Measurements from ENCODE around the gene PFAS. TPM values are rescaled to one million over a fixed set of nuclear protein-coding genes. Genes with fewer than 3 reads are reported as not detected.
A peak's percentile ranks its signal among the peaks of the same experiment; 100 is the strongest.

PFAS gene
- total and polyA plus RNA-seq, 4 experiments from 2014 or later, result 8.9 to 29.1 (median 18.9) TPM

GRCh38 chr17:8294814-8295316 is 45.8 kb downstream of the PFAS start:
- Mint-ChIP-seq H3K9me3 (no peaks in the 10 kb centered on the region), H3K4me1 (peaks cover 18 to 50% (median 29%) of the 10 kb centered on the region in 4 donors), H3K27ac (peak overlapping the region; percentile 92 to 98 (median 96)), H3K27me3 (no peaks in the 10 kb centered on the region), H3K4me3 (peak overlapping the region; percentile 91 to 97 (median 94)), H3K36me3 (peaks cover 0 to 3% of the 10 kb centered on the region in 2 donors)
- intact Hi-C loops (cut with micrococcal nuclease), result loop anchor here (1.0 to 5.0 kb wide), 2 partner anchors 46 to 223 kb away; partner anchors contain the start of gene PFAS
- no peaks in the 10 kb centered on the region for H3K36me3 ChIP-seq (ENCODE audit: insufficient read depth, low read length)
- H3K27ac ChIP-seq (ENCODE audit: low read depth, low read length), result peak overlapping the region; percentile 73
- no peak for DNase-seq
- H3K9me3 ChIP-seq (ENCODE audit: control insufficient read depth in 1 of 2, low read length in 2 of 2), result no peaks in the 10 kb centered on the region
- H3K4me1 ChIP-seq (ENCODE audit: insufficient read depth, low read length), result peaks cover 26% of the 10 kb centered on the region
- CTCF ChIA-PET (ENCODE audit: partially characterized antibody), result interaction anchor here (0.6 to 8.9 kb wide), 22 partner anchors 9 to 379 kb away, joined by 3 to 116 read pairs (median 5); partner anchors contain the start of genes ALOXE3, AURKB, BORCS6 and CTC1
- no peaks in the 10 kb centered on the region for H3K27me3 ChIP-seq (ENCODE audit: insufficient read depth, low read length)
- peak overlapping the region; percentile 78 to 92 for H3K4me3 ChIP-seq (ENCODE audit: low read length in 2 of 2)
- POLR2A ChIA-PET (ENCODE audit: partially characterized antibody), result interaction anchor here (0.7 to 3.3 kb wide), 34 partner anchors 9 to 667 kb away, joined by 3 to 107 read pairs (median 4); partner anchors contain the start of genes AURKB, BORCS6, CTC1 and PER1

GRCh38 chr17:8300226-8300625 is 51.1 kb downstream of the PFAS start:
- Mint-ChIP-seq H3K4me1 (peaks cover 7 to 21% (median 14%) of the 10 kb centered on the region in 4 donors), H3K36me3 (no peaks in the 10 kb centered on the region), H3K27ac (peak overlapping the region; percentile 47 to 90 (median 78)), H3K4me3 (peak overlapping the region in 1 of 8 donors; percentile 2), H3K27me3 (peaks cover 0 to 1% of the 10 kb centered on the region in 2 donors), H3K9me3 (no peaks in the 10 kb centered on the region)
- no peak overlapping the region for H3K27ac ChIP-seq (ENCODE audit: low read depth, low read length)
- H3K4me3 ChIP-seq (ENCODE audit: low read length in 2 of 2), result no peak overlapping the region
- H3K9me3 ChIP-seq (ENCODE audit: control insufficient read depth in 1 of 2, low read length in 2 of 2), result no peaks in the 10 kb centered on the region
- intact Hi-C loops (cut with micrococcal nuclease), result loop anchor here (1.0 to 2.0 kb wide), 8 partner anchors 53 to 239 kb away; no protein-coding TSS in a partner anchor
- peaks cover 7% of the 10 kb centered on the region for H3K4me1 ChIP-seq (ENCODE audit: insufficient read depth, low read length)
- H3K36me3 ChIP-seq (ENCODE audit: insufficient read depth, low read length), result no peaks in the 10 kb centered on the region
- ChIA-PET POLR2A (ENCODE audit: partially characterized antibody) (interaction anchor here (0.5 to 5.0 kb wide), 7 partner anchors 12 to 181 kb away, joined by 3 to 34 read pairs (median 4); partner anchors contain the start of genes AURKB, CTC1, PFAS and RANGRF), CTCF (ENCODE audit: partially characterized antibody) (interaction anchor here (0.7 to 8.9 kb wide), 26 partner anchors 13 to 240 kb away, joined by 3 to 116 read pairs (median 6); partner anchors contain the start of genes ALOXE3, BORCS6, CTC1 and HES7)
- no peaks in the 10 kb centered on the region for H3K27me3 ChIP-seq (ENCODE audit: insufficient read depth, low read length)
- no peak for DNase-seq

- H3K4me3 Mint-ChIP-seq, result peak overlapping the region in 2 of 8 donors; percentile 2
These were observed 51.6 kb downstream of the PFAS start for GRCh38 chr17:8300627-8301242.

GRCh38 chr17:8310601-8311123 is 61.6 kb downstream of the PFAS start:
- CTCF ChIA-PET (ENCODE audit: partially characterized antibody), result no interaction called here
- no peak overlapping the region for H3K27ac Mint-ChIP-seq
- intact Hi-C loops (cut with micrococcal nuclease), result no loop called here
- no peaks in the 10 kb centered on the region for H3K4me1 ChIP-seq (ENCODE audit: insufficient read depth, low read length)
- no peaks in the 10 kb centered on the region for H3K36me3 ChIP-seq (ENCODE audit: insufficient read depth, low read length)
- peaks cover 0 to 4% (median 0%) of the 10 kb centered on the region in 4 donors for H3K4me1 Mint-ChIP-seq
- H3K27me3 ChIP-seq (ENCODE audit: insufficient read depth, low read length), result no peaks in the 10 kb centered on the region
- no peak overlapping the region for H3K4me3 Mint-ChIP-seq
- H3K9me3 Mint-ChIP-seq, result no peaks in the 10 kb centered on the region
- POLR2A ChIA-PET (ENCODE audit: partially characterized antibody), result no interaction called here
- DNase-seq, result no peak
- no peak overlapping the region for H3K4me3 ChIP-seq (ENCODE audit: low read length in 2 of 2)
- H3K27ac ChIP-seq (ENCODE audit: low read depth, low read length), result no peak overlapping the region
- no peaks in the 10 kb centered on the region for H3K9me3 ChIP-seq (ENCODE audit: control insufficient read depth in 1 of 2, low read length in 2 of 2)
- no peaks in the 10 kb centered on the region for H3K36me3 Mint-ChIP-seq
- peaks cover 7 to 13% of the 10 kb centered on the region in 2 donors for H3K27me3 Mint-ChIP-seq

More at GRCh38 chr17:8300627-8301242, 51.6 kb downstream of the PFAS start:
- CTCF ChIA-PET (ENCODE audit: partially characterized antibody), result interaction anchor here (0.6 to 8.9 kb wide), 41 partner anchors 9 to 240 kb away, joined by 3 to 116 read pairs (median 4); partner anchors contain the start of genes ALOXE3, BORCS6, CTC1 and HES7
- H3K27ac Mint-ChIP-seq, result peak overlapping the region in 6 of 7 donors; percentile 47 to 90 (median 83)
- Histone ChIP-seq H3K4me1 (ENCODE audit: insufficient read depth, low read length) (peaks cover 7% of the 10 kb centered on the region), H3K27me3 (ENCODE audit: insufficient read depth, low read length) (no peaks in the 10 kb centered on the region), H3K36me3 (ENCODE audit: insufficient read depth, low read length) (no peaks in the 10 kb centered on the region), H3K27ac (ENCODE audit: low read depth, low read length) (no peak overlapping the region), H3K9me3 (ENCODE audit: control insufficient read depth in 1 of 2, low read length in 2 of 2) (no peaks in the 10 kb centered on the region), H3K4me3 (ENCODE audit: low read length in 2 of 2) (no peak overlapping the region)
- H3K4me1 Mint-ChIP-seq, result peaks cover 7 to 16% (median 11%) of the 10 kb centered on the region in 4 donors
- no peaks in the 10 kb centered on the region for H3K36me3 Mint-ChIP-seq
- H3K27me3 Mint-ChIP-seq, result peaks cover 0 to 1% of the 10 kb centered on the region in 2 donors
- POLR2A ChIA-PET (ENCODE audit: partially characterized antibody), result interaction anchor here (0.5 to 5.0 kb wide), 11 partner anchors 12 to 182 kb away, joined by 3 to 34 read pairs (median 4); partner anchors contain the start of genes AURKB, CTC1, PFAS and RANGRF
- no peaks in the 10 kb centered on the region for H3K9me3 Mint-ChIP-seq
- intact Hi-C loops (cut with micrococcal nuclease), result loop anchor here (1.0 to 2.0 kb wide), 8 partner anchors 53 to 240 kb away; no protein-coding TSS in a partner anchor
- DNase-seq, result peak; percentile 62 to 76 (median 72)

- intact Hi-C loops (cut with micrococcal nuclease), result no loop called here
- Histone ChIP-seq H3K4me3 (ENCODE audit: low read length in 2 of 2) (no peak overlapping the region), H3K9me3 (ENCODE audit: control insufficient read depth in 1 of 2, low read length in 2 of 2) (no peaks in the 10 kb centered on the region), H3K27me3 (ENCODE audit: insufficient read depth, low read length) (no peaks in the 10 kb centered on the region), H3K4me1 (ENCODE audit: insufficient read depth, low read length) (no peaks in the 10 kb centered on the region), H3K36me3 (ENCODE audit: insufficient read depth, low read length) (no peaks in the 10 kb centered on the region), H3K27ac (ENCODE audit: low read depth, low read length) (no peak overlapping the region)
- POLR2A ChIA-PET (ENCODE audit: partially characterized antibody), result no interaction called here
- Mint-ChIP-seq H3K4me1 (peaks cover 0 to 4% (median 0%) of the 10 kb centered on the region in 4 donors), H3K4me3 (no peak overlapping the region), H3K36me3 (no peaks in the 10 kb centered on the region), H3K27me3 (peaks cover 7 to 17% of the 10 kb centered on the region in 2 donors), H3K9me3 (no peaks in the 10 kb centered on the region), H3K27ac (no peak overlapping the region)
- DNase-seq, result no peak
- CTCF ChIA-PET (ENCODE audit: partially characterized antibody), result no interaction called here
These were observed 62.2 kb downstream of the PFAS start for GRCh38 chr17:8311131-8311790.

- no peaks in the 10 kb centered on the region for H3K9me3 Mint-ChIP-seq
- no peaks in the 10 kb centered on the region for H3K9me3 ChIP-seq (ENCODE audit: control insufficient read depth in 1 of 2, low read length in 2 of 2)
- H3K4me3 Mint-ChIP-seq, result no peak overlapping the region
- POLR2A ChIA-PET (ENCODE audit: partially characterized antibody), result no interaction called here
- peaks cover 7 to 17% of the 10 kb centered on the region in 2 donors for H3K27me3 Mint-ChIP-seq
- H3K36me3 ChIP-seq (ENCODE audit: insufficient read depth, low read length), result no peaks in the 10 kb centered on the region
- no peak overlapping the region for H3K27ac Mint-ChIP-seq
- no peak overlapping the region for H3K4me3 ChIP-seq (ENCODE audit: low read length in 2 of 2)
- no peak for DNase-seq
- intact Hi-C loops (cut with micrococcal nuclease), result no loop called here
- no peaks in the 10 kb centered on the region for H3K27me3 ChIP-seq (ENCODE audit: insufficient read depth, low read length)
- H3K27ac ChIP-seq (ENCODE audit: low read depth, low read length), result no peak overlapping the region
- H3K4me1 ChIP-seq (ENCODE audit: insufficient read depth, low read length), result no peaks in the 10 kb centered on the region
- H3K36me3 Mint-ChIP-seq, result no peaks in the 10 kb centered on the region
- peaks cover 0 to 4% (median 0%) of the 10 kb centered on the region in 4 donors for H3K4me1 Mint-ChIP-seq
- CTCF ChIA-PET (ENCODE audit: partially characterized antibody), result no interaction called here
These were observed 63.2 kb downstream of the PFAS start for GRCh38 chr17:8312251-8312650.

All from CD4-positive, alpha-beta memory T cell (primary cell).